GM21825 (cell line): ENCODE results near the gene ATP2B1.
"Not testable (repeated sequence)": the region's sequence is repeated elsewhere in the genome, so short reads cannot be mapped to it uniquely, and the experiment has no call there.

Experiments used
- ATAC-seq: cut with Tn5 transposase; IDR thresholded peaks from one replicate; pipeline ENCODE4 v1.9.1; 2021; ENCODE audit warnings: mild to moderate bottlenecking, moderate library complexity; ENCODE audit not compliant: unreplicated experiment

The ATP2B1 gene

GRCh38 chr12:89708565-89709156, at the start of gene ATP2B1:
TSS of gene ATP2B1 (minus strand) at chr12:89708838. CDS start at chr12:89655886, 52,952 bp downstream.
- ATAC-seq: peak; percentile 51

- ATAC-seq: not testable (repeated sequence)
These were observed 49.3 kb upstream of the ATP2B1 start for GRCh38 chr12:89757987-89758386.

- peak; percentile 91 for ATAC-seq
These were observed 48.2 kb upstream of the ATP2B1 start for GRCh38 chr12:89756585-89757398.

- peak; percentile 5 for ATAC-seq
These were observed 47.6 kb upstream of the ATP2B1 start for GRCh38 chr12:89756194-89756584.

GRCh38 chr12:89753997-89754396, 45.4 kb upstream of the ATP2B1 start:
- ATAC-seq: no peak

- no peak for ATAC-seq
These were observed 43.7 kb upstream of the ATP2B1 start for GRCh38 chr12:89752341-89752740.

GRCh38 chr12:89750389-89751351, 42.0 kb upstream of the ATP2B1 start:
- no peak for ATAC-seq

GRCh38 chr12:89748791-89749190, 40.2 kb upstream of the ATP2B1 start:
- no peak for ATAC-seq

- no peak for ATAC-seq
These were observed 36.6 kb upstream of the ATP2B1 start for GRCh38 chr12:89745286-89745685.

- no peak for ATAC-seq
These were observed 33.8 kb upstream of the ATP2B1 start for GRCh38 chr12:89742337-89743022.

- ATAC-seq: no peak
These were observed 32.3 kb upstream of the ATP2B1 start for GRCh38 chr12:89740943-89741342.

- ATAC-seq: no peak
These were observed 28.4 kb upstream of the ATP2B1 start for GRCh38 chr12:89736995-89737394.

GRCh38 chr12:89733579-89734201, 25.1 kb upstream of the ATP2B1 start:
- no peak for ATAC-seq

GRCh38 chr12:89732522-89732921, 23.9 kb upstream of the ATP2B1 start:
- no peak for ATAC-seq

GRCh38 chr12:89731614-89732013, 23.0 kb upstream of the ATP2B1 start:
- no peak for ATAC-seq

- ATAC-seq: no peak
These were observed 22.5 kb upstream of the ATP2B1 start for GRCh38 chr12:89731089-89731488.

GRCh38 chr12:89729946-89730459, 21.4 kb upstream of the ATP2B1 start:
- no peak for ATAC-seq

GRCh38 chr12:89723276-89723675, 14.6 kb upstream of the ATP2B1 start:
- no peak for ATAC-seq

- peak; percentile 91 for ATAC-seq
These were observed 12.8 kb upstream of the ATP2B1 start for GRCh38 chr12:89721291-89721987.
